ENCODE data around the gene IMP3.
"Not testable (repeated sequence)": the region's sequence is repeated elsewhere in the genome, so short reads cannot be mapped to it uniquely, and the experiment has no call there.

Gene IMP3

GRCh38 chr15:75649848-75650247 is 9.8 kb upstream of the IMP3 start:
- DNase-seq, result no peak

- no peak for DNase-seq
Measured at GRCh38 chr15:75649045-75649761, 9.2 kb upstream of the IMP3 start.

DNA sequence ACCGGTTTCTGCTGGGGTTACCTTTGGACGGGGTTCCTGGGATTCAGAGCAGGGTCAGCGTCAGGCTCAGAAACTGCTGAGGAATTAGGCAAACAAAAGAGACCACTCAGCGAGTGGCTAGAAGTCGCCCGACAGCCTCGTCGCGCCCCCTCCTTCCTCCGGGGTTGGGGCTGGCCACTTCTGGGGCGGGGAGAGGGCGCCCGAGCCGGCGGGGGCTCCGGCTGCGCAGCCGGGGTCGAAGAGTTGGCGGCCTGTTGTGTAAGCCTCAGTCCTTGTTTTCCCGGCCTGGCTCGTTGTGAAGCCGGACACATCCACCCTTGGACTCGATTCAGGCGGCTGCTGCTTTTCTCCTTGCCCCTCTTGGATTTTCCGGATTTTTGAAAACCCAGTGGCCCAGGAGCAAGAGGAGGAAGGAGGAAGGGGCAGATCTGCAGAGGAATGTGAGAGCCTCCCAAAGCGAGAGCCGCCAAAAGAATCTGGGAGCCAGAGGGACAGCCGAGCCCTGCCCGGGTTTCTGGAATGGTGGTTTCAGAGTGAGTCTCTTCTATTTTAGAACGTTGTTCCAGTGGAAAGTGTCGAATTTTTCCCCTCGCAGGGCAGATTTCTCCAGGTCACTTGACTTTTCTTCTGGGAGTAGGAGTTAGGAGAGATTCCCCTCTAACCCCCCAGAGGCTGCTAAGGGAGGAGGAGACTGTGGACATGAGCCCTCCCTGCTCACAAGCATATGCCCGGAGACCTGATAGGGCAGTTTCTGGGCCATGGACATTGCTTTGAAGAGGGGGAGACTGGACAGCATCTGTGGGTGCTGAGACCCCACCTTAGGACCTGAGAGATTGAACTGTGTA is 8.4 kb upstream of the IMP3 start:
- DNase-seq, result no peak

DNA sequence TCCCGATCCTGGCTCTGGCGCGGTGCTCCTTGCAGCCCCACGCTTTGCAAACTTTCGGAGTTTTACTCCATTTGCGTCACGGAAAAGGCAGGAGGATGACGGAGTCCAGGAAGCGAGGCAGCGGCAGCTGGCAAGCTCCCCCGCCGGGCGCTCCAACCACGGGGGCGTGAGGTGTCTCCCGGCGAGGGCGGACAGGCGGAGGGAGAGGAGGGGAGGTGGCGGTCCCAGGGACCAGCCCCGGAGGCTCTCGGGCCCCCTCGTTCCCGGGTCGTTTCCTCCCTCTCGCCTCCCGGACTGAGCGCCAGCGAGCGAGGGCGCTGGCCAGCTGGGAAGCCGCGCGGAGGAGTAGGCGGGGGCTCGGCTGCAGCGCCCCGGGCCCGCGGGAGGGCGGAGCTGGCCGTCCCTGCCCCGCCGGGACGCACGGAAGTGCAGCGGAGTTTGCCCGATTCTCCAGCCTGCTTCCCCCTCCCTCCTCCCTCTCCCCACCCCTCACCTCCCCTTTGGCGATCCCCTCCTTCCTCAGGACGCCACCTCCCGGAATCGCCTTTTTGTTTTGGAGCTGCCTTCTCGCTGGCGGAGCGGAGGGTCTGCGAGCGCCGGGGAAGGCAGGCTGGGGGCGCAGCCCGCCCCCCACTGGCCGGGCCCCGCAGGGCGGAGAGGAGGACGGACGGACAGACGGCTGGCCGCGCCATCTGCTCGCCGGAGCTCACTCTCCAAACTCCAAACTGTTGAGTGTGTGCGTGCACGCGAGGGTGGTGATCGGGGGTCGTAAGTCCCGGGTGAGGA is 7.5 kb upstream of the IMP3 start, which contains the start of gene SNX33:
Gene SNX33, plus strand, starts transcription at position 543 of the 786 bp plus-strand sequence. CDS start 1,191 bp downstream, outside the sequence.
- no peak for DNase-seq

DNA sequence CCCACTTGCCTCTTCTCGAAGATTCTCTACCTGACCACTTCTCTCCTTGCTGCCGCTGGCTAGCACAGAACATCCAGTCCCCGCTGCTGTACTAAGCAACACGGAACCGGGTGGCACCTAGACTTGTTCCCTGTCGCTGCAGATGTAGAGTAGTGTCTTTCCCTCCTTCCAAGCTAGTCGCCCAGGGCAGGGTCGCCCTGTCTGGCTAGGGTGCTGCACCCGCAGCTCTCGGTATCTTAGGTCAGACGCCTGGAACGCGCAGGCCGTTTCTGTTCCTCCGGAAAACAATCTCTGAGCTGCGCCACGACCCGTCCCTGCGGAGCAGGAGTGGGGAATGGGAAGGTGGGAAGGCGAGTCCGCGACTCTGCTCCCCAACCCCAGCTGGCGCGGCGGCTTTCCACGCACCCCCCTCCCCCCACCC is 6.9 kb upstream of the IMP3 start:
- DNase-seq, result no peak

- no peak for DNase-seq
Measured at GRCh38 chr15:75646112-75646943, 6.3 kb upstream of the IMP3 start.

DNA sequence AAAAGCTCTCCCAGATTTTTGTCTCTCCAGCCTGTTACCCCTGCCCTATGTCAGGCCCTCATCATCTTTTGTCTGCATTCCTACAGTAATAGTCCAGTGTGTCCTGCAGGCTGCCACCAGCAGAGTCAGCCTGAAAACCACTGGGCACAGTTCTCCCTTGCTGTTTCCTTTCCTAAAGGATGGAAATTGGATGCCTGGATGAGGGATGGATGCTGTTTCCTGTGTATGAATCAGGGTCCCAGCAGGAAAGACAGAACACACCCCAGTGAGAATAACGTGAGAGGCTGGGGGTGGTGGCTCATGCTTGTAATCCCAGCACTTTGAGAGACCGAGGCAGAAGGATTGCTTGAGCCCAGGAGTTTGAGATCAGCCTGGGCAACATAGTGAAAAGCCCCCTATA is 4.4 kb upstream of the IMP3 start:
- no peak for DNase-seq

DNA sequence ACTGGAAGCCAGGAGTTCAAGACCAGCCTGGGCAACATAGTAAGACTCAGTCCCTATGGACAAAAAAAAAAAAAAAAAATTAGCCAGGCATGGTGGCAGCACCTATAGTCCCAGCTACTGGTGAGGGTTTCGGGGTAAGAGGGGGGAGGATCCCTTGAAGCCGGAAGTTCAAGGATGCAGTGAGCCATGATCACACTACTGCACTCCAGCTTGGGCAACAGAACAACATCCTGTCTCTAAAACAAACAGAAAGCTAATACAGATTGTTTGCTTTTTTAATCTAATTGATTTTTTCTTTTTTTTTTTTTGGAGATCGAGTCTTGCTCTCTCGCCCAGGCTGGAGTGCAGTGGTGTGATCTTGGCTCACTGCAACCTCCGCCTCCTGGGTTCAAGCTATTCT is 1.6 kb upstream of the IMP3 start:
- DNase-seq, result no peak

DNA sequence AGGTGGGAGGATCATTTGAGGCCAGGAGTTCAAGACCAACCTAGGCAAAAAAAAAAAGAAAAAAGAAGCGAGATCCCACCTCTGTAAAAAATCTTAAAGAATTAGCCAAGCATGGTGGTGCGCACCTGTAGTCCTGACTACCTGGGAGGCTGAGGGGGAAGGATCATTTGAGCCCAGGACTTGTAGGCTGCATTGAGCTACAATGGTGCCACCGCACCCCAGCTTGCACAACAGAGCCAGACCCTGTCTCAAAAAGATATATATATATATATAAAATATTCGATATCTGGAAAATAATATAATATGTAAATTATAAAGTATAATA is 1.1 kb upstream of the IMP3 start:
- no peak for DNase-seq

DNA sequence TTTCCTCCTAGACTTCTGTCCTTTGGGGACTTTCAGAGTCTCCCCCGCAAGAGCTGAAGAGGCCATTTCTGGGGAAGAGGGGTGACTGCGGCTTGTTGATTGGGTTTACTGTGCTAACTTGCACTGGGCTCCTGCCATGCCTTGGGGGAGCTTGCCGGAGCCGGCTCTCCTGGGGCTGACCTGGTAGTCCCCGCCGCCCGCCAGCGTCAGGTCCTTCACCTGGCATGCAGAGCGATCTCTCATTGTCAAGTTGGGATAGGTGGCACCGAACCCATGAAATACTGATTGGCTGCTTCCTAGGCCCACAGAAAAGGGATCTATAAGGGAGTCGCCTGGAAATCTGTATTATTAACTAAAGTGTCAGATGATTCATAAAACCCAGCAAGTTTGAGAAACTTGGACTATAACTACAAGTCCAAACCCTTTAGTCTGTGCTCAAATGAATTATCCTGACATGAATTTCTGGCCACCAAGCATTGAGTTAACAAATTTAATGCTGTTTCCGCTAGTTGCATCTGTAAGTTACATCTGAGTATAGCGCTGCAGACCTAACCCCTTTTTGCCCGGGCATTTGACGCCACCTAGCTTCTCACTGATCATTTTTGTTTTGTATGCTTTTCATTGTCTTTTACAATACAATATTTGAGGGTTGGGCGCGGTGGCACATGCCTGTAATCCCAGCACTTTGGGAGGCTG is 607 bp upstream of the IMP3 start:
- DNase-seq, result peak; percentile 73

GRCh38 chr15:75639191-75639708 is 774 bp downstream of the IMP3 start:
- no peak for DNase-seq

DNA sequence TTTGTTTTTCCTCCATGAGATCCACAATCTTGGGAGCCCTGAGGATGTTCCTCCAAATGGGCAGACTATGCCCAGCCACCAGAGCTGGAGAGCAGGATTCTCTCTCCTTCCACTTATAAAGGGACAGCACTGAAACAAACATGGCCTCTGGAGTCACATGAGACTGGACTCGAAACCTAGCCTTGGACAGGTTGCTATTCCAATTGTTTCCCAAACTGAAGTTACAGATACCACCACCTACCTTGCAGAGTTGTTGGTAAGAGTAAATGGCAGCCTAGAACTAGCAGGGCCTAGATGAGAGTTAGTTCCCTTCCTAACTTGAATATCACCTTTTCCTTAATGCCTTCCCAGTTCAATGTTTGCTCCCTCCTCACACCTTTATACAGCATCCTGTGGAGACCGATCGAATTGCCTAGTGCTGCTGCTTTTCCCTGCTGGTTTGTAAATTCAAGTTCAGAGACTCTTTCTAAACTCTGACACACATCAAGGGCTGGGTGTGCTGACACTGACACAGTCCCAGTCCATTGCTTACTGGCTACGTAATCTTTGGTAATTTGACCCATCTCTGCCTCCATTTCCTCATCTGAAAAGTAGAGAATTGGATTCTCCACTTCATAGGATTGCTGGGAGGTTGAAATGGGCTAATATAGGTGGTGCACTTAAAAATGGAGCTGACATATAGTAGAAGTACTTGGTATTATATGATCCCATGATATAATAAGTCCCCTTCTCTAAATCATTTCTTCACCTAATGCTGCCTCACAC is 2.6 kb downstream of the IMP3 start:
- DNase-seq, result no peak

- DNase-seq, result no peak
Measured at GRCh38 chr15:75636026-75636425, 4.0 kb downstream of the IMP3 start.

GRCh38 chr15:75633922-75634321 is 6.1 kb downstream of the IMP3 start:
- not testable (repeated sequence) for DNase-seq

- DNase-seq, result no peak
Measured at GRCh38 chr15:75631935-75632334, 8.1 kb downstream of the IMP3 start.

DNA sequence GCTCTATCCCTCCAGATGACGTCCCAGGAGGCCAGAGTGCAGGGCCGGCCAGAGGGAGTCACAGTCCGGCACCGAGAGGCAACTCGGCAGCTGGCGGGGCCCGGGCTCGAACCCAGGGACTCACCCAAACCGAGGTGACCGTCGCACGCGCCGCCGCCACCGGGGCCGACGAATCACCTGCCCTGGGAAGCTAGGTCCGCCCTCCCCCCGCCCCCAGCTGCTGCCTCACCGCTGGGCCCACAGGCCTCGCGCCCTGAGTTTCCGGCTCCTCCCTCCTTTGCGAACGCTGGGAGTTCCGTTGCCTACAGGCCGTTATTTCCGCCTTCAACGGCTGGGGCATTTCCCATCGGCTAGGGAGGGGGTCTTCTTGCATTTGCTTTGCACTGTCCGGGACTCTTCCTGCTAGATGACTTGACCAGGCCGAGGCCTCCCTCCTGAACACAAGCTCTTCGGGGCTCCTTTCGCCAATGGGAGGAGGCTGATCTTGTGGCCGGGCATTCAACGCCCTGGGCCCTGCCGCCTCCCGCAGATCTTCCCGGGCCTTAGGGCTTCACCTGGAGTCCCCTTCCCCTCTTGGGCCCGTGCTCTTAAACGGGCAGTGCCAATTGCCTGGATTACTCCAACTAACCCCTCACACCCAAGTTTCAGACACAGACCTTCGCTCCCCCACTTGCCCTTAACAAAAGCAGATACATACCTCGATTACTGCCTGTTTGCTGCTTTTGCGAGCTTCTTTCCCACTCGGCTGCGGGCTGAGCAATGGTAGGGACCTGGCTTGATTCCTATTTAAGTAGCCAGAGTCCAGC is 14.3 kb downstream of the IMP3 start, which contains the start of gene SNUPN:
Gene SNUPN, minus strand, starts transcription at position 184 of the 806 bp plus-strand sequence. CDS start 4,674 bp downstream, outside the sequence.
- peak; percentile 96 for DNase-seq

DNA sequence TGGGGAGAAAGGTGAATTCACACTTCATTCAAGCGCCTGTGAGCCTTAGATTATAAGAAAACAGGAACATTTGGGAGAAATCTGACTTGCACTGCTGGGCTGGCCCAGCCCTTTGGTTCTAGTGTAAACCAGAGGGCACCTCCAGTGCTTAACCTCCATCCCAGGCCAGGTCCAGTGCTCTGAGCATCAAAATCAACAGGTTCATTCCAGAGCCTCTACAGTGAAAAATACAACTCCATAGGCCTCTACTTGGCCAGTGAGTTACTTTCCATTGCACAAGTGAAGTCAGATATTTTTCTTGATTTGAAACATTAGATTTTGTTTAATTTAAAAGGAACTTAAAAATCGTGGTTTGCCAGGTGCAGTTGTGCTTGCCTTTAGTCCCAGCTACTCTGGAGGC is 17.5 kb downstream of the IMP3 start:
- no peak for DNase-seq

GRCh38 chr15:75620841-75621391 is 19.1 kb downstream of the IMP3 start:
- DNase-seq, result no peak

GRCh38 chr15:75620058-75620820 is 19.8 kb downstream of the IMP3 start:
- no peak for DNase-seq
